NCI-H2196 treated with DMSO at 0.1 percent for 48 hours (cell line): ENCODE data around the gene AOAH.

Source experiments
- DNase-seq: peaks from one replicate; lab custom pipeline; 2025; ENCODE audit not compliant: unreplicated experiment; lab: John Stamatoyannopoulos, UW

Gene AOAH, protein sequence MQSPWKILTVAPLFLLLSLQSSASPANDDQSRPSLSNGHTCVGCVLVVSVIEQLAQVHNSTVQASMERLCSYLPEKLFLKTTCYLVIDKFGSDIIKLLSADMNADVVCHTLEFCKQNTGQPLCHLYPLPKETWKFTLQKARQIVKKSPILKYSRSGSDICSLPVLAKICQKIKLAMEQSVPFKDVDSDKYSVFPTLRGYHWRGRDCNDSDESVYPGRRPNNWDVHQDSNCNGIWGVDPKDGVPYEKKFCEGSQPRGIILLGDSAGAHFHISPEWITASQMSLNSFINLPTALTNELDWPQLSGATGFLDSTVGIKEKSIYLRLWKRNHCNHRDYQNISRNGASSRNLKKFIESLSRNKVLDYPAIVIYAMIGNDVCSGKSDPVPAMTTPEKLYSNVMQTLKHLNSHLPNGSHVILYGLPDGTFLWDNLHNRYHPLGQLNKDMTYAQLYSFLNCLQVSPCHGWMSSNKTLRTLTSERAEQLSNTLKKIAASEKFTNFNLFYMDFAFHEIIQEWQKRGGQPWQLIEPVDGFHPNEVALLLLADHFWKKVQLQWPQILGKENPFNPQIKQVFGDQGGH

DNA sequence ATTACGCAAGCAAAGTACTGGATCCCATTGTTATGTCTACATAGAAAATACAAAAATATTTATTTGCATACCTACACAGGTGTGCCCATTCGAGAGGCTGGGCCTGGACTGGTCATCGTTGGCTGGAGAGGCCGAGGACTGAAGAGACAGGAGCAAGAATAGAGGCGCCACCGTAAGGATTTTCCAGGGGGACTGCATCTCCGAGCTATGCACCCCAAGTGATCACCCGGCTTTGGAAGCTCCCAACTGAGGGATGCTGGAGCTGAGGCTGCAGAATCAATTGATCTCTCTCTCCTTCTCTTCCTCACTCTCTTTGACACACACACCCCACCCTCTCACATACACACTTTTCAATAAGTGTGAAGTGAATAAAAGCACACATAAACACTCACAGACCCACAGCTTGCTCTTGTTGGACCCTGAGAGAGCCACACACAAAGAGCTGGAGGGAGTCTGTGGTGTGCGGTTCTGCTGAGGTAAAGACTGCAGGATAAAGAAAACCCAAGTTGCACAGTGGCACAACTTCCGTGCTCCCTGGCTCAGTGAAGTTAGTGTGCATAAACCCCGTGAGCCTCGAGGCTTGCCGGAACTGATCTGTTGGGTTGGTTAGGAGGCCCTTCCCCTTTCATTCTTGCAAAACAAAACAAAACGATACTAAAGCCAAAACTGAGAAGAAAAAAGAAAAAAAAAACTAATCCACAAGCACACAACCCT, at the start of gene AOAH:
Gene AOAH, minus strand, starts transcription at position 544 of the 714 bp plus-strand sequence. Its CDS starts 346 bp downstream, at position 198.
- no peak for DNase-seq

DNA sequence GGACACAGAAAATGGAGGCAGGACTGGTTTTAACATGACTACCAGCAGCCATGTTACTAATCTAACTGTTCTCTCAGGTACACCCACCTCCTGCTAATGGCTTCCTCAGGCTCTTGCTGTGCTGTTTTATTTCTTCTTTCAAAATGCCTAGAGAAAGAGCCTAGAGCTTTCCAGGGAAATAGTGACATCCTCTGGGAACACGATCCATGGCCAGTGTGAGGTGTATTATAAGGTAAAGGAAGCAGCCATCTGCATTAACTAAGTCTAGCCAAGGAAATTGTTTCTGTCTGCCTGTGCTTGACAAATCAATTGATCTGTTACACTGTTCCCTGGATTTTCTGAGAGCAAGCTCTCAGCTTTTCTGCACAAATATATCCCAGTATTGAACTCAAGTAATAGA, 42.2 kb upstream of the AOAH start:
- no peak for DNase-seq

DNA sequence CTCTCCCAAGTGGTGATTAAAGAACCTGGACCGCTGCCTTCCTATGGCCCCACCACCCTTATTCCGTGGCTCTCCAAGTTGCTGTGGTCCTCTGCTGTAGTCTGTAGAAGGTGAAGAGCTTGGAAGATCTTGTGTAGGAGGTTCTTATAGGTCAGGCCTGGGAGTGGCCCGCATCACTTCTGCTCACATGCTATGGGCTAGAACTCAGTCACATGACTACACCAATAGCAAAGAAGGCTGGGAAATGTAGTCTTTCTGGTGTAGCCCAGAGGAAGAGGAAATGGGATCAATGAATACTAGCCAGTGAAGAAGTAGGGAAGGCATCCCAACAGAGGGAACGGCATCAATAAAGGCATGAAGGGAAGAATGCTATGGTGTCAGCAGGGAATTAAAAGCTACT, 41.3 kb upstream of the AOAH start:
- no peak for DNase-seq

DNA sequence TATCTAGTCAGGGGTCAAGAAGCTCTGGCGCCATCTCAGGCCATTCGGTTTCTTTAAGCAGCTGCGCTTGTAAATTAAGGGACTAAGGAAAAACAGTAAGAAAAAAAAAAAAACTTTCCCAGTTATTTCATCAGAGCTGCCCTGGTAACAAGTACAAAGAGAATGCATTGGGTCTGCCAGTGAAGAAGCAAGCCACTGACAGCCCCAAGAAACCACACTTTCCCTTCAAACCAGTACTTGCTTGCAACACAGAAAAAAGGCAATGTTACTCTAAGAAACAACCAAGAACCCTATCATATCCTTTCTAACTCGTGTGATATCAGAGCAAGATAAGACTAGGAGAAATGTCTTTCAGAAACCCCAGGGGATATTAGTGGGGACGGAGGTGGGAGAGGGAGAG, 40.6 kb upstream of the AOAH start:
- DNase-seq, result no peak

DNA sequence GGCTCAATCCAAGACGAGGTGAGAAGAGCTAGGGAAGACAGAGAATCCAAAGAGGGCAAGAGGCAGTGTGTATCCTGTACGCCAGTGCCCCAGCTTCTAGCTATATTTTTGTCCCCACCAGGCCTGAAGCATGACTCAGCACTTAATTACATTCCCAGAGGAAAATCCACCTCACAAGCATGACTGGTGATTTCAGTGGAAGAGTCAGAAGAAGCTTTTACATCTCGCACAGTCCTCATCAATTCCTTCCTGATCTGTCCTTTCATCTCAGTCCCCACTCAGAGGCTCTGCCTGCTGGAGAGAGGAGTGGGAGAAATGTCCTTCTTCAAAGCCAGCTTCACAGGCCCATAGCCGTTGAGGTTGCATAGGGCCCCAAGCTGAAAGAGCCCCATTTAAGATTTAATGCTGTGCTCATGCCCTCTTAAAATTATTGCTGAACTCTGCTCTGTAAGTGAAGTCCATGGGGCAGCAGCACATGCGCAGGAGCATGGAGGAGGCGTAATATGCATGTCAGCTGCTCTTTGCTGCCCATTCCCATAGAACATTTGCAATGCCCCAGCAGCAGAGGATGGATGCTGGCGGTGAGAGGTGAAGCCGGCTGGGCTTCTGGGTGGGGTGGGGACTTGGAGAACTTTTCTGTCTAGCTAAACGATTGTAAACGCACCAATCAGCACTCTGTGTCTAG, 39.0 kb upstream of the AOAH start:
- no peak for DNase-seq

DNA sequence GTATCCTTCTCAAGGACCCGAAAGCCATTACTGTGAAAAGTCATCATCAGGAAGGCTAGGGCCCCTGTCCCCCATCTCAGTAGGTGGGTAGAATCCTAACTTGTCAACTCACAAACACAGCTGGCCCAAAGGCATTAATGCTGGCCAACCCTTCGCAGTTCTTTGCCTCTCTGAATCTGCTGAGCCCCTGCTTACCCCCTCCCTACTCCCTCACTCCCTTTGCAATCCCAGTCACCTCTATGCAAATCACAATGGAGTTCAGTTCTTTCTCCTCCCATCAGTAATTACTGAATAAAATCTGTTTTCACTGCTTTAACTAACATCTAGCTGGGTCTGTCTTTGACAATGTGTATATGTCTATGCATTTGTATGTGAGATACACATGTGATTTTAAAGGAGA, 38.1 kb upstream of the AOAH start:
- no peak for DNase-seq

DNA sequence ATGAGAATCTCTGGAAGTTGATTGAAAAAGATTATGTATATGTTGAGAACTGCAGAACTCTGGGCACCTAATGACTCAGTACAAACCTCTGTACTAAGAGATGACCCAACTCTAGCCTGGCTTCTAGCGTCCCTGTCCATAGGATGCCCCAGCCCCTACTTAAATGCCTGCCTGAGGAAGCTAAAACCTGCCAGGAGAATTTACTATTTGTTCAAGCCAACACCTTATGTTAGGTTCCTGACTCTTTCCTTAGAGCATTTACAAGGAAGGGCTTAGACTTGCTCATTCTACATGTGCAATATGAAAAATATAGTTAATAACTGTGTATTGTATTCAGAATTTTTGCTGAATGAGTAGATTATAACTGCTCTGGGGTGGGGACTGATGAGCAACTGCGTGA, 37.5 kb upstream of the AOAH start:
- DNase-seq, result no peak

DNA sequence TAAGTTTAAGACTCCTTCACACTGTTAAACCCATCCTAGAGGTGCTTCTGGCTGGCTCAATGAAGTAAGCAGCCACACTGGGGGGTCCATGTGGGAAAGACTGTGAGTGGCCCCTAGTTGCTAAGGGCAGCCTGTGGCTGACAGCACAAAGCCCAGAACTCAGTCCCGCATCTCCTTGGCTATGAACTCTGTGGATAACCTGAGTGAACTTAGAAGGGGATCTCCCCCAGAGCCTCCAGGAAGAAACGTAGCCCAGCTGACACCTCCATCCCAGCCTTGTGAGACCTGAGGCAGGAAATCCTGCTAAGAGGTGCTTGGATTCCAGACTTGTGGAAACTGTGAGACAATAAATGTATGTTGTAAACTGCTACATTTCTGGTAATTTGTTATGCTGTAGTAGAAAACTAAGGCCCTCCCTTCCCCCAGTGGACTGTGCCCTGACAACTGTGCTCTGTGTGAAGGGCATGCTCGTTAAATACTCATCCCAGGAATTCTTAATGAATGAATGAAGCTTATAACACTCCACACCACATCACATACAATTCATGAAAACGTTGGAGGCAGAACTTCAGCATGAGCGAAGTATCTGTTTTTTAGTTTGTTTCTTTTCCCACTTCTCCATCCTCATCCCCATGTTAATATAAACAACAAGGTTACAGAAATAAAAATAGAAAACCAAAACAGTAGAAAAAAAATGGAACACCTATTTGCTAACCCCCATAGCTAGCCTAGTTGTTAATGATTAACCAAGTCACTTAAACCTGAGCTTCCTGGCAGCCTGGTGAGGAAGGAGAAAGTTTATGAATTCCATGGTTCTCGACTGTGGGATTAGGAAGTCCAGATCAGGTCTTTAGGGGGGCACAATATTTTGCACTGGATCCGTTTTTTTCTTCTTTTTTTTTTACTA, 36.8 kb upstream of the AOAH start:
- DNase-seq, result no peak

DNA sequence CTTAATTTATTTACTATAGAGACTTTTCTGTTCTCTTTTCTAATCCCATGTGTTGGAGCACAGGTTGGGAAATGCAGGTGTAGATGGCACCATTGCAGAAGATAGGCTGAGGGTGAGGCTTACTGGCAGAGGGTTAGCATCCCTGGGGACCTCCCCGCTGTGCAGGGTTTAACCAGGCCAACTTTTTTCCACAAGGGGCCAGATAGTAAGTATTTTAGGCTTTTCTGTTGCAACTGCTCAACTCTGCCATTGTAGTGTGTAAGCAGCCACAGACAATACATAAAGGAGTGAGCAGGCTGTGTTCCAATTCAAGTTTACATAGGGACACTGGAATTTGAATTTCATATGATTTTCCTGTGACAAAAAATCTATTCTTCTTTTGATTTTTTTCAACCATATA, 34.6 kb upstream of the AOAH start:
- no peak for DNase-seq

DNA sequence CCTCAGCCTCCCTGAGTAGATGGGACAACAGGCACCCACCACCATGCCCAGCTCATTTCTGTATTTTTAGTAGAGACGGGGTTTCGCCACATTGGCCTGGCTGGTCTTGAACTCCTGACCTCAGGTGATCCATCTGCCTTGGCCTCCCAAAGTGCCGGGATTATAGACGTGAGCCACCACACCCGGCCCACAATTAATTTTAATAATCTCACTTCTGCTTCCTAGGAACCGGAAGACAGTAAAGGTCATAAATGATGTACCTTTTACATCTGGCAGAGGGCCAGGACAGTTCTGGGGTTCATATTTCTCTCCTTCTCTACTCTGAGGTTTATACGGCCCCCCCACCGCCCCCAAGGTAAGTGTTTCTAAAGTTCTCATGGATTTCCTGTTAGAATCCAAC, 31.2 kb upstream of the AOAH start:
- no peak for DNase-seq

DNA sequence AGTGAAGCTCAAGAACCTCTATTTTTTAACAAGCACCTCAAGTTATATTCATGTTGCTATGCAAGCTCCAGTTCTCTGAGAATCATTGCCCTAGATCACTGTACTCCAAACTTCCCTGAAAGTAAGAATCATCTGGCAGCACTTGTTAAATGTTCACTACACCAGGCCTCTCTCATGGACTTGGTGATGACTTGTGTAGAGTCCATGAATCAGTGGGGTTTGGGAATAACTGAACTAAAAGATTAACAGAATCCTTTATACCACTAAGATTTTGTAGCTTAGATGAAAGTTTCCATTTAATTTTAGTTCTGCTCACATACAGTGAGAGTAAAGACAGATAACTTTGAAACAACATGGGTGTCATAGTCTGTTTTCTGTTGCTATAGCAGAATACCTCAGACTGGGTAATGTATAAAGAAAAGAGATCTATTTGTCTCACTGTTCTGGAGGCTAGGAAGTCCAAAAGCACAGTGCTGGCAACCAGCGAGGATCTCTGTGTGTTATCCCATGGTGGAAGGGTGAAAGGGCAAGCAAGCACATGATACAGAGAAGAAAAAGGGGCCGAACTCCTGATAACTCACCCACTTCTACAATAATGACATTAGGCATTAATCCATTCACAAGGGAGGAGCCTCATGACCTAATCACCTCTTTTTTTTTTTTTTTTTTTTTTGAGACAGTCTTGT, 27.9 kb upstream of the AOAH start:
- no peak for DNase-seq

DNA sequence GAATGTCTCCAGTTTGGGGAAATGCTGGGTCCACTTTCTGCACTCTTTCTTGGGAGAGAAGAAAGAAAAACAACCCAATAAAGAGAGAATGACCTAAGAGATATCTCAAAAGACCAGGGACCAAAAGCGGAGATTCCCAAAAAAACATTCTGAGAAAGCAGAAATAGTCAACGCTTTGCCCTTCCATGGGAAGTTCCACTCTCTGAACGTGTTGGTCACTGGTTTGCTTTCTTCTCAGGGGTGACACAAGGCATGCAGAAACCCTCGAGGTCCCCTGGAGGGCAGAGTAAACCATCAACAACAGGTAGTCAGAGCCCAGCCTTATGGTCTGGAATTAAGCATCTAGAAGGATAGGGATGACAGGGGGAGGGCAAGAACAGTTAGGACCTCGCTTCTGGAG, 26.2 kb upstream of the AOAH start:
- DNase-seq, result no peak

DNA sequence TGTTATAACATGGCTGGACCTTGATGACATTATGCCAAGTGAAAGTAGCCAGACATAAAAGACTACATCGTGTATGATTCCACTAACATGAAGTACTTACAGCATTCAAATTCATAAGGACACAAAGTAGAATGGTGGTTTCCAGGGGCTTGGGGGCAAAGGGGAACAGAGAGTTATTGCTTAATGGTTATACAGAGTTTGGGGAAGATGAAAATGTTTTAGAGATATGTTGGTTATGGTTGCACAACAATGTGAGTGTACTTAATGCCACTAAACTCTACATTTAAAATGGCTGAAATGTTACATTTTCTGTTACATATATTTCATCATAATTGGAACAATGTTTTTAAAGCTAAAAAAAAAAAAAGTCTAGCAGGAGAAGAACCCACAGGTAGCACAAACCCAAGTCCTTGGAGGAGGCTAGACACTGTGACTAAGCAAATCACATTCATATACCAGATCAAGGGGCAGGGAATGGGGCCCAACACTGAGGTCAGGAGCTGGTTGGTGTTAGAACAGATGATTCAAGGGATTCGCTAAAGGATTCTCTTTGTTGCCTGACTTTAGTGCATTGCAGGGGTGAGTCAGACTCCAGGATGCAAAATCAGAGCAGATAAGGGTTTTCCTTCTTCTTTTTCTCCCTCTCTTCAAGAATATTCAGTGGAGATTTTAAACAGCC, 25.1 kb upstream of the AOAH start:
- DNase-seq, result no peak

DNA sequence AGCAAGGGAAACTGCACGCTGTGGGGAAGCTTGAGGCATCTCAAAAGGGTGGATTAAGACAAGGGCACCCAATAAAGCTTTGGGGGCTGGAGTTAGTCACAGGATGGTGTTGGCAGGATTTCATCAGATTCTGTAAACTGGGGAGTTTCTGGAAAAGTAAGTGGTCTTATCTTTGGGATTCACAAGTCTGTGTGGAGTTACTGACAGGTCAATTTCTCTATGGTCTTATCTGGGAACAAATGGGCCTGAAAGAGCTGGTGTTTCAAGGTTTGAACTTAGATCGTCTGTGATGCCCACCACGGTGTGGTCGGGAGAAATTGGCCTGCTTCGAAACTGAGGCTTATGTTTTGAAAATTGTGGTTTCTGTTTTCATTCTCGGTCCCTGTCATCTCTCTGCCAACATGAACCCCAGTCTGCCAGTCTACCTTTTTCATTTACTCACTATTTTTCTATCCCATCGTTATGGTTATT, 23.8 kb upstream of the AOAH start:
- DNase-seq, result no peak

DNA sequence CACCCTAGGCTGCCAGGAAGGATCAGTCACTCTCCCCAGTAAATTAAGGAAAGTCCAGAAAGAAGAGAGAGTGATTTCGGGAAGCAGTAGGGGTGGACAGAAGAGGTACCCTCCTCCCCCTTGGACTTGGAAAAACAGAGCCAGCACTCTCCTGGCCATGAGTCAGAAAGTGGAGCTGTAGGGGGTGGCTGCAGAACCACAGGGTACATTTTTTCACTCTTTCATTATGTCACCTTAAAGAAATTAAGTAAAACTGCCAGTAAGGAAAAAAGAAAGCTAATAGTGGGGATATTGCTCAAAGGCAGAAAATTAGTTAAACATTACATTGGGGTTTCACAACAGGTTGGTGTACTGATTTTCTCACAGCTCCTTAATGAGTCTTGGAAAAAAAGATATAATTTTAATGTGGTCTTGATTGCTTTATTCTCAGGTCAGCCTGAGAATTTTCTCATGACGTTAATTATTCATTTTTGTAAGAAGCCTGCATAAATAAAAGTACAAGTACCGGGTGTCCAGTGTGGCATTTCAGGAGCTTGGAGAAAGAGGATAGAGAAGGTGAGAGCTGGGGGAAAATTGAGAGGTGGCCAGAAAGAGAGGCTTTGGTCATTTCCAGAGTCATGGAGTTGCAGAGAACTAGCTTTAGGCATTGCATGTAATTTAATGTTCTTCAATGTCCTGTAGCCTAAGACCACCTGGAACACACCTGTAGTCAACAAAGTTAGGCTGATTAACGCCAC, 23.2 kb upstream of the AOAH start:
- no peak for DNase-seq

DNA sequence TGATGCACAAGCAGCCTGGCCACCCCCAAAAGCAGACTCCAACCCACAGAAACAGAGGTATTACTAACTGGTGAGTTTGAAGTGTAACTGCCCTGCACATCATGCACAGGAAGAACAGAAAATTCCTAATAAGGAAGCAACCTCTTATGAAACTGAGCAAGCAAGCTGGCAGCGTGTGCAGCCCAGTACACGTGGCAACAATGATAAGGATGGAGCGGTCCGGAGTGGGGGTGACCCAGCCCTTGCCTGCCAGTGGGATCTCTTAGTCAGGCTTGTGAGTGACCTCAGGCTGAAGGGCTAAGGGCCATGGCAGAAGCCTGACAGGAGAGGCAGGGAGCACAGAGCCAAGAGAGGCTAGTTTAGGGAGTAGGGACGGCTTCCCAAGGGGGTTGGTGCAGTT, 22.1 kb upstream of the AOAH start:
- no peak for DNase-seq

DNA sequence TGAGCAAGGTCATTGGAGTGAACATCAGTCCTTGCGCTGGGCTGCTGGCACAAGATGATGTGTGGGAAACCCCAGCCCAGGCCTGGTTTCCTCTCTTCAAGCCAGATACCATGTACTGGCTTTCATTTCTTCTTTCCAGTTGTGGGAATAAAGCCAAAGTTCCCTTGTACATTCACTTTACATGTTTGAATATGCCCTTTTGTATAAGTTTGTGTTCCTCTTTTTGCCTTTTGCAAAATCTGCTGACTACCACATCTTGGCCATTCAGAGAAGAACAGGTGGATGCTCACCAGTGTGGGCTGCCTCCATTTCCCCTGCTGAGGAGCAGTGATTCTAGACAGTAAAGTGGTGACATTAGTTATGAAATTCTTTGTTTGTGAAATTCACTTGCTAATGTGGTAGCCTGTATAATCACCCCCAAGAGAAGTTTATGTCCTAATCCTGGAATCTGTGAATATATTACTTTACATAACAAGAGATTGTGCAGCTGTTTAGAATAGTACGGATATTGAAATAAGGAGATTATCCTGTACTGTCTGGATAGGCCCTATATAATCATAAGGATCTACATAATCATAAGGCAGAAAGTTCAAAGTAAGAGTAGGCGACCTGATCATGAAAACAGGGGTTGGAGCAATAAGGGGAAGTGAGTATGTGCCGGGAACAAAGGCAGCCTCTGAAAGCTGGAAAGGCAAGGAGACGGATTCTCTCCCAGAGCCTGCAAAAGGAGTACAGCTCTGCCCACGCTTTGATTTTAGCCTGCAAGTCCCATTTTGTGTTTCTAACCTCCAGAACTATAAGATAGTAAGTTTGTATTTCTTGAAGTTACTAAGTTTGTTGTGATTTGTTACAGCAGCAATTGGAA, 18.8 kb upstream of the AOAH start:
- DNase-seq, result no peak

DNA sequence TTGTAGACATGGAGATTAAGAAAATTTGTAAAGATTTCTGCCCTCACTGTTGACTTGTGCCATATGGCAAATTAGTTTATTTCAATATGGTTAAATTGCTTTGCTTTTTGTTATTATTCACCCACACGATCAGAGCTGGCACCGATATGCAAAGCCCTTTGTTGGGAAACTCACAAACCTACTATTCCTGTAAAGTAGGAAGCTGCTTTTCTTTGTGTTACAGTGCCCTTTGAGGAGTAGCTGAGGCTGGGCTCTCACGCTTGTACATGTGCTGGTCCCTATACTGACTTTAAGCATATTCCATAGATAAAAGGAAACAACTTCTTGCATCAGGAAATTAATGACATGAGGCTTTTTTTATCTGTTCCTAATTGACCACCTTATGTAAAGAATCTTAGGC, 17.6 kb upstream of the AOAH start:
- no peak for DNase-seq
